Endothelial cell of umbilical vein (primary cell): ENCODE results near the gene SLC39A11. TPM values are rescaled to one million over a fixed set of nuclear protein-coding genes. Genes with fewer than 3 reads are reported as not detected.

ENCODE experiments used
- BruUV-seq: library from RNA; stranded (reverse); fragments of 400-500 nt; replicated peaks from 2 replicates; lab custom pipeline; 2021; lab: Mats Ljungman, UMichigan
- CTCF ChIA-PET: fragments of 300-600, 350-600 bp; sonication (Branson Sonifier 250); formaldehyde crosslinking; loops from one replicate; lab custom pipeline; 2021; ENCODE audit warnings: antibody characterized with exemption, inconsistent platforms; lab: Charles Lee
- POLR2A ChIA-PET: fragments of 300-600, 350-600 bp; sonication (Branson Sonifier 250); formaldehyde crosslinking; loops from one replicate; lab custom pipeline; 2021; ENCODE audit warnings: antibody characterized with exemption, inconsistent platforms; lab: Charles Lee
- DNase-seq: peaks from one replicate; pipeline ENCODE4 v3.0.0-alpha.2; 2011; ENCODE audit warnings: low read depth, low spot score
- FAIRE-seq: peaks from 2 replicates; lab custom pipeline; 2011; peaks lifted over from hg19 to GRCh38; lab: Jason Lieb, UNC
- H2AFZ ChIP-seq: 2 replicates; pipeline ENCODE4 v1.6.0; 2012; ENCODE audit warnings: low read depth, low read length, control low read depth, inconsistent platforms
- H3K27ac ChIP-seq: 2 replicates; pipeline ENCODE4 v1.5.1; 2011; ENCODE audit warnings: low read depth, mild to moderate bottlenecking, control low read depth, low read length, moderate library complexity; ENCODE audit not compliant: insufficient read depth
- H3K27me3 ChIP-seq, 2 experiments: 2 replicates each; pipeline versions ENCODE4 v1.6.0 to v1.6.1; 2011; ENCODE audit warnings: low read length in 2 of 2, mixed read lengths in 1 of 2; ENCODE audit not compliant: control insufficient read depth in 2 of 2, insufficient read depth in 2 of 2
- H3K36me3 ChIP-seq, 2 experiments: 2 replicates in 1 of 2; 3 replicates in 1 of 2; pipeline ENCODE4 v1.5.1; 2011; ENCODE audit warnings: low read length in 2 of 2, mild to moderate bottlenecking in 1 of 2, moderate library complexity in 1 of 2; ENCODE audit not compliant: control insufficient read depth in 2 of 2, insufficient read depth in 2 of 2; ENCODE audit errors: extremely low read depth in 1 of 2
- H3K4me1 ChIP-seq: 3 replicates; pipeline ENCODE4 v1.5.1; 2011; ENCODE audit warnings: mild to moderate bottlenecking, low read length; ENCODE audit not compliant: control insufficient read depth, insufficient read depth; ENCODE audit errors: extremely low read depth
- H3K4me2 ChIP-seq: 2 replicates; pipeline ENCODE4 v1.6.1; 2011; ENCODE audit warnings: low read length, control low read depth, mixed read lengths; ENCODE audit not compliant: insufficient read depth
- H3K4me3 ChIP-seq, 3 experiments: fragments of 200-600 bp in 1 of 3; sonication (generic), shearing (Covaris generic) in 1 of 3; replicated peaks in 1 of 3; 2 replicates each; pipeline ENCODE4 v1.5.1; 2011 to 2016; ENCODE audit warnings: control low read depth in 3 of 3, low read length in 3 of 3, mild to moderate bottlenecking in 2 of 3, inconsistent platforms in 1 of 3, low read depth in 1 of 3, moderate library complexity in 1 of 3; ENCODE audit not compliant: insufficient read depth in 1 of 3
- H3K79me2 ChIP-seq: 2 replicates; pipeline ENCODE4 v1.6.0; 2012; ENCODE audit warnings: low read length, inconsistent platforms; ENCODE audit not compliant: control insufficient read depth, insufficient read depth
- H3K9ac ChIP-seq: replicated peaks from 2 replicates; pipeline ENCODE3; 2011; ENCODE audit warnings: low read length, control low read depth; ENCODE audit not compliant: insufficient read depth; ENCODE audit errors: extremely low read depth
- H3K9me1 ChIP-seq: replicated peaks from 3 replicates; pipeline ENCODE4 v1.6.0; 2011; ENCODE audit warnings: mild to moderate bottlenecking, low read length; ENCODE audit not compliant: control insufficient read depth, insufficient read depth; ENCODE audit errors: extremely low read depth
- H3K9me3 ChIP-seq: replicated peaks from 2 replicates; pipeline ENCODE4 v1.5.1; 2012; ENCODE audit warnings: low read length, inconsistent platforms; ENCODE audit not compliant: control insufficient read depth, insufficient read depth
- H4K20me1 ChIP-seq: replicated peaks from 2 replicates; pipeline ENCODE3; 2011; ENCODE audit warnings: mild to moderate bottlenecking, low read length; ENCODE audit not compliant: control insufficient read depth, insufficient read depth; ENCODE audit errors: extremely low read depth
- EZH2 ChIP-seq: IDR thresholded peaks from 2 replicates; pipeline ENCODE4 v1.6.1; 2012; ENCODE audit warnings: borderline replicate concordance, low read depth, mild to moderate bottlenecking, moderate library complexity, low read length, inconsistent platforms; ENCODE audit not compliant: severe bottlenecking
- FOS ChIP-seq: IDR thresholded peaks from 2 replicates; pipeline ENCODE4 v1.6.1; 2011; ENCODE audit warnings: mild to moderate bottlenecking, low read length, moderate library complexity, borderline replicate concordance; ENCODE audit not compliant: insufficient read depth
- GATA2 ChIP-seq: IDR thresholded peaks from 2 replicates; pipeline ENCODE4 v1.7.0; 2011; ENCODE audit warnings: low read depth, mild to moderate bottlenecking, moderate library complexity, mixed read lengths, low read length; ENCODE audit not compliant: insufficient read length, insufficient read depth
- JUN ChIP-seq: IDR thresholded peaks from 2 replicates; pipeline ENCODE4 v1.6.1; 2011; ENCODE audit warnings: borderline replicate concordance, low read depth; ENCODE audit not compliant: insufficient read length, insufficient read depth
- MYC ChIP-seq: IDR thresholded peaks from one replicate; pipeline ENCODE4 v1.6.1; 2011; ENCODE audit warnings: mild to moderate bottlenecking, low read depth, low read length
- POLR2A ChIP-seq: IDR thresholded peaks from 2 replicates; pipeline ENCODE4 v1.6.1; 2012; ENCODE audit warnings: low read depth, mild to moderate bottlenecking, control low read depth, low read length
- POLR2AphosphoS5 ChIP-seq: IDR thresholded peaks from 2 replicates; pipeline ENCODE4 v1.6.1; 2012; ENCODE audit warnings: low read depth, mild to moderate bottlenecking, control low read depth, low read length, moderate library complexity; ENCODE audit not compliant: insufficient read depth
- dilution Hi-C: fragments of 300-500 bp; cut with MboI; formaldehyde crosslinking; loops from one replicate; pipeline ENCODE4 v1.15.0; 2019; ENCODE audit warnings: low sequenced_read_pairs; ENCODE audit not compliant: extremely low pct_ligation_motif_present
- intact Hi-C: fragments of 100-400 bp; cut with micrococcal nuclease; formaldehyde crosslinking; loops from one replicate; pipeline ENCODE4 v1.10.0; 2022
- polyA plus RNA-seq, 4 experiments: library from polyadenylated mRNA; depleted of rRNA in 3 of 4; stranded (reverse) in 3 of 4; unstranded in 1 of 4; fragments of >200 nt; gene quantifications; 2 replicates each; pipeline versions ENCODE4 v1.2.1 to v1.2.3, GENCODE V29; 2011 to 2012; ENCODE audit warnings: missing spikeins in 1 of 4
- total RNA-seq: library from RNA; stranded (reverse); gene quantifications from 2 replicates; pipeline ENCODE4 v1.2.3, GENCODE V29; 2021
- TF ChIP-seq, protein P1 (sequence below): IDR thresholded peaks from 2 replicates; pipeline ENCODE4 v1.6.1; 2011; ENCODE audit not compliant: insufficient read depth, insufficient read length
- TF ChIP-seq, protein P2 (sequence below), 2 donors: IDR thresholded peaks; 1 replicate in 1 of 2; 2 replicates in 1 of 2; pipeline ENCODE4 v1.5.1; 2011; ENCODE audit warnings: low read length in 2 of 2, mild to moderate bottlenecking in 2 of 2, moderate library complexity in 2 of 2, control low read depth in 1 of 2, inconsistent platforms in 1 of 2, low read depth in 1 of 2; ENCODE audit not compliant: insufficient read depth in 1 of 2; ENCODE audit errors: extremely low read depth in 1 of 2

SLC39A11 gene
- total and polyA plus RNA-seq, 2 donors (not counting 3 experiments of a cell fraction or from before 2014, with no cell fraction given): 8.1 to 11.9 TPM

GRCh38 chr17:73096866-73097265, 4.4 kb upstream of the SLC39A11 start:
- Histone ChIP-seq H3K4me2 (no peak overlapping the region), H3K9me1 (no peaks in the 10 kb centered on the region), H3K27ac (no peak overlapping the region), H3K79me2 (no peaks in the 10 kb centered on the region), H2AFZ (no peak overlapping the region), H3K36me3 (no peaks in the 10 kb centered on the region), H3K9me3 (no peaks in the 10 kb centered on the region), H4K20me1 (no peaks in the 10 kb centered on the region), H3K9ac (no peak overlapping the region), H3K4me1 (peaks cover 5% of the 10 kb centered on the region), H3K27me3 (peaks cover 0 to 3% of the 10 kb centered on the region in 2 experiments), H3K4me3 (no peak overlapping the region)
- POLR2A ChIA-PET: no interaction called here
- CTCF ChIA-PET: no interaction called here
- intact Hi-C loops: no loop called here
- BruUV-seq: no TSS peak
- FAIRE-seq: no peak
- dilution Hi-C loops: no loop called here
- TF ChIP-seq EZH2 (no peak), GATA2 (no peak), FOS (no peak), POLR2A (no peak), POLR2AphosphoS5 (no peak), JUN (no peak), MYC (no peak)
- TF ChIP-seq, protein P1, sequence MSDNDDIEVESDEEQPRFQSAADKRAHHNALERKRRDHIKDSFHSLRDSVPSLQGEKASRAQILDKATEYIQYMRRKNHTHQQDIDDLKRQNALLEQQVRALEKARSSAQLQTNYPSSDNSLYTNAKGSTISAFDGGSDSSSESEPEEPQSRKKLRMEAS: no peak
- TF ChIP-seq, protein P2, sequence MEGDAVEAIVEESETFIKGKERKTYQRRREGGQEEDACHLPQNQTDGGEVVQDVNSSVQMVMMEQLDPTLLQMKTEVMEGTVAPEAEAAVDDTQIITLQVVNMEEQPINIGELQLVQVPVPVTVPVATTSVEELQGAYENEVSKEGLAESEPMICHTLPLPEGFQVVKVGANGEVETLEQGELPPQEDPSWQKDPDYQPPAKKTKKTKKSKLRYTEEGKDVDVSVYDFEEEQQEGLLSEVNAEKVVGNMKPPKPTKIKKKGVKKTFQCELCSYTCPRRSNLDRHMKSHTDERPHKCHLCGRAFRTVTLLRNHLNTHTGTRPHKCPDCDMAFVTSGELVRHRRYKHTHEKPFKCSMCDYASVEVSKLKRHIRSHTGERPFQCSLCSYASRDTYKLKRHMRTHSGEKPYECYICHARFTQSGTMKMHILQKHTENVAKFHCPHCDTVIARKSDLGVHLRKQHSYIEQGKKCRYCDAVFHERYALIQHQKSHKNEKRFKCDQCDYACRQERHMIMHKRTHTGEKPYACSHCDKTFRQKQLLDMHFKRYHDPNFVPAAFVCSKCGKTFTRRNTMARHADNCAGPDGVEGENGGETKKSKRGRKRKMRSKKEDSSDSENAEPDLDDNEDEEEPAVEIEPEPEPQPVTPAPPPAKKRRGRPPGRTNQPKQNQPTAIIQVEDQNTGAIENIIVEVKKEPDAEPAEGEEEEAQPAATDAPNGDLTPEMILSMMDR (IDR thresholded peaks at IDR 0.05; ENCODE audit: extremely low read depth in 1 of 2, insufficient read depth in 1 of 2, low read depth in 1 of 2, low read length in 2 of 2): no peak
- no peak for DNase-seq
